OCI-LY1 (cell line): ENCODE results near the gene SLC10A1.

Experiments
- H2AFZ ChIP-seq: fragments of 200-600 bp; sonication (generic), shearing (Covaris generic); 2 replicates; pipeline ENCODE4 v1.6.0; 2014; ENCODE audit warnings: antibody characterized with exemption, mild to moderate bottlenecking, low read length
- H3F3A ChIP-seq: fragments of 200-600 bp; sonication (generic), shearing (Covaris generic); 2 replicates; pipeline ENCODE4 v1.6.0; 2014; ENCODE audit warnings: mild to moderate bottlenecking, antibody characterized with exemption, low read length, moderate library complexity; ENCODE audit not compliant: insufficient read depth
- H3K27ac ChIP-seq: fragments of 200-600 bp; sonication (generic); 2 replicates; pipeline ENCODE4 v1.5.1; 2014; ENCODE audit warnings: low read length, mixed run types, mild to moderate bottlenecking, low read depth; ENCODE audit not compliant: poor library complexity, severe bottlenecking
- H3K27me3 ChIP-seq: fragments of 200-600 bp; sonication (generic); 2 replicates; pipeline ENCODE4 v1.6.0; 2014; ENCODE audit warnings: antibody characterized with exemption, mild to moderate bottlenecking, low read length, moderate library complexity; ENCODE audit not compliant: insufficient read depth
- H3K36me3 ChIP-seq: fragments of 200-600 bp; sonication (generic); 2 replicates; pipeline ENCODE4 v1.6.1; 2014; ENCODE audit warnings: mild to moderate bottlenecking, antibody characterized with exemption, low read length, moderate library complexity, mixed read lengths; ENCODE audit not compliant: insufficient read depth
- H3K4me1 ChIP-seq: fragments of 200-600 bp; sonication (generic); 2 replicates; pipeline ENCODE4 v1.5.1; 2014; ENCODE audit warnings: mild to moderate bottlenecking, low read length, moderate library complexity; ENCODE audit not compliant: insufficient read depth, severe bottlenecking
- H3K4me2 ChIP-seq: fragments of 200-600 bp; sonication (generic), shearing (Covaris generic); 2 replicates; pipeline ENCODE4 v1.6.1; 2014; ENCODE audit warnings: low read length
- H3K4me3 ChIP-seq: fragments of 200-600 bp; sonication (generic); 2 replicates; pipeline ENCODE4 v1.5.1; 2014; ENCODE audit warnings: low read length, low read depth, mild to moderate bottlenecking, mixed read lengths; ENCODE audit not compliant: poor library complexity, severe bottlenecking
- H3K79me2 ChIP-seq: fragments of 200-600 bp; shearing (Covaris generic); 2 replicates; pipeline ENCODE4 v1.6.1; 2016; ENCODE audit warnings: mixed run types, low read length, mixed read lengths; ENCODE audit not compliant: insufficient read depth
- H3K9ac ChIP-seq: fragments of 200-600 bp; sonication (generic), shearing (Covaris generic); 2 replicates; pipeline ENCODE4 v1.6.1; 2014; ENCODE audit warnings: mild to moderate bottlenecking, low read length, mixed read lengths
- H3K9me2 ChIP-seq: fragments of 200-600 bp; sonication (generic), shearing (Covaris generic); 2 replicates; pipeline ENCODE4 v1.6.1; 2014; ENCODE audit warnings: low read depth, mild to moderate bottlenecking, low read length, mixed read lengths
- H3K9me3 ChIP-seq: fragments of 200-600 bp; shearing (Covaris generic); 2 replicates; pipeline ENCODE4 v1.6.1; 2014; ENCODE audit warnings: low read length, mixed read lengths
- H4K20me1 ChIP-seq: fragments of 200-600 bp; sonication (generic), shearing (Covaris generic); 2 replicates; pipeline ENCODE4 v1.6.0; 2016; ENCODE audit warnings: mild to moderate bottlenecking, low read length; ENCODE audit not compliant: insufficient read depth
- EZH2 ChIP-seq: fragments of 200-600 bp; sonication (generic), shearing (Covaris generic); IDR thresholded peaks from 2 replicates; pipeline ENCODE4 v1.8.0; 2017; ENCODE audit warnings: borderline replicate concordance, mixed run types, mild to moderate bottlenecking, antibody characterized with exemption, low read length, moderate library complexity, mixed read lengths
- TF ChIP-seq, protein P1 (sequence below): fragments of 200-600 bp; sonication (generic), shearing (Covaris generic); IDR thresholded peaks from 2 replicates; pipeline ENCODE4 v1.5.1; 2017; ENCODE audit warnings: mild to moderate bottlenecking, antibody characterized with exemption, low read length, moderate library complexity, mixed read lengths

SLC10A1 gene

DNA sequence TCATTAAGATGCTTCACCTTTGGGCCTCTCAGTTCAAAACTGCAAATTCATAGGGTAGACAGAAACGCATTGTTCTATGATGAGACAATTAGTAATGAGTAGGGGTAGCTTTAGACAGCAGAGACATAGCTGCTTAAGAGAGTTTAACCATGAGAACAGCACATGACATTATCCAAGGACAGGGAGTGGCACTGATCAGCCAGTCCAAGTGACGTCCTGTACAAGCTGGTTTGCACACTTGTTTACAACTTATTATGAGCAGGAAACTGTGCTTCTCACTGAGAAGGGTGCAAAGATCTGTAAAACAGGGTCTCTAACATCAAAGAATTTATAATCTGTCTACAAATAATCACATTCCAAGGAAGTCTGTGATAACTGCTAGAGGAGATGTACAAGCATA lies 41.3 kb downstream of the SLC10A1 start:
- Histone ChIP-seq H3K9ac (no peak overlapping the region), H3K79me2 (no peaks in the 10 kb centered on the region), H3K36me3 (no peaks in the 10 kb centered on the region), H4K20me1 (no peaks in the 10 kb centered on the region), H3K4me2 (no peak overlapping the region), H3K9me2 (no peaks in the 10 kb centered on the region), H3K4me1 (peaks cover 6% of the 10 kb centered on the region), H3K4me3 (no peak overlapping the region), H3K27me3 (no peaks in the 10 kb centered on the region), H3K27ac (no peak overlapping the region), H2AFZ (no peak overlapping the region), H3K9me3 (no peaks in the 10 kb centered on the region), H3F3A (no peaks in the 10 kb centered on the region)
- TF ChIP-seq EZH2, result no peak
- TF ChIP-seq, protein P1, sequence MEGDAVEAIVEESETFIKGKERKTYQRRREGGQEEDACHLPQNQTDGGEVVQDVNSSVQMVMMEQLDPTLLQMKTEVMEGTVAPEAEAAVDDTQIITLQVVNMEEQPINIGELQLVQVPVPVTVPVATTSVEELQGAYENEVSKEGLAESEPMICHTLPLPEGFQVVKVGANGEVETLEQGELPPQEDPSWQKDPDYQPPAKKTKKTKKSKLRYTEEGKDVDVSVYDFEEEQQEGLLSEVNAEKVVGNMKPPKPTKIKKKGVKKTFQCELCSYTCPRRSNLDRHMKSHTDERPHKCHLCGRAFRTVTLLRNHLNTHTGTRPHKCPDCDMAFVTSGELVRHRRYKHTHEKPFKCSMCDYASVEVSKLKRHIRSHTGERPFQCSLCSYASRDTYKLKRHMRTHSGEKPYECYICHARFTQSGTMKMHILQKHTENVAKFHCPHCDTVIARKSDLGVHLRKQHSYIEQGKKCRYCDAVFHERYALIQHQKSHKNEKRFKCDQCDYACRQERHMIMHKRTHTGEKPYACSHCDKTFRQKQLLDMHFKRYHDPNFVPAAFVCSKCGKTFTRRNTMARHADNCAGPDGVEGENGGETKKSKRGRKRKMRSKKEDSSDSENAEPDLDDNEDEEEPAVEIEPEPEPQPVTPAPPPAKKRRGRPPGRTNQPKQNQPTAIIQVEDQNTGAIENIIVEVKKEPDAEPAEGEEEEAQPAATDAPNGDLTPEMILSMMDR, result no peak

DNA sequence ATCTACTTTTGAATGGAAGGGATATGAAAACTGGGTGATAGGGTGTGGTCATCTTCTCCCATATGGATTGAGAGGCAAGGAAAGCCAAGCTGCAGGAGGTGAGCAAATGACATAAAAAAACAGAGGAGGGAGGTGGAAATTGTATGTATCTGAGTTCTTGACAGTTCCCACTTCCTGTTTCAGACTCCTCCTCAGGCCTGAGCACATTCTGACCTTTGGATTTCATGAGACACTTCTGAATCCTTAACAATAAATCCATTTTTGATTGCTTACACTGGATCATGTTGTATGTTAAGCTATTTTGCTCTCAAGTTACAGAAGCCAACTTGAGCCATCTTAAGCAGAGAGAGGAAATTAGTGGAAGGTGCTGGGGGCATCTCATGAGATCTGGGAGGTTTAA lies 41.7 kb downstream of the SLC10A1 start:
- H3K9me2 ChIP-seq, result no peaks in the 10 kb centered on the region
- H3K79me2 ChIP-seq, result no peaks in the 10 kb centered on the region
- H3K27ac ChIP-seq, result no peak overlapping the region
- no peaks in the 10 kb centered on the region for H3K36me3 ChIP-seq
- H3K27me3 ChIP-seq, result no peaks in the 10 kb centered on the region
- no peak for TF ChIP-seq EZH2
- TF ChIP-seq, protein P1, result no peak
- H3K9ac ChIP-seq, result no peak overlapping the region
- no peaks in the 10 kb centered on the region for H4K20me1 ChIP-seq
- peaks cover 6% of the 10 kb centered on the region for H3K4me1 ChIP-seq
- no peaks in the 10 kb centered on the region for H3K9me3 ChIP-seq
- no peak overlapping the region for H3K4me2 ChIP-seq
- no peak overlapping the region for H3K4me3 ChIP-seq
- no peak overlapping the region for H2AFZ ChIP-seq
- H3F3A ChIP-seq, result no peaks in the 10 kb centered on the region

DNA sequence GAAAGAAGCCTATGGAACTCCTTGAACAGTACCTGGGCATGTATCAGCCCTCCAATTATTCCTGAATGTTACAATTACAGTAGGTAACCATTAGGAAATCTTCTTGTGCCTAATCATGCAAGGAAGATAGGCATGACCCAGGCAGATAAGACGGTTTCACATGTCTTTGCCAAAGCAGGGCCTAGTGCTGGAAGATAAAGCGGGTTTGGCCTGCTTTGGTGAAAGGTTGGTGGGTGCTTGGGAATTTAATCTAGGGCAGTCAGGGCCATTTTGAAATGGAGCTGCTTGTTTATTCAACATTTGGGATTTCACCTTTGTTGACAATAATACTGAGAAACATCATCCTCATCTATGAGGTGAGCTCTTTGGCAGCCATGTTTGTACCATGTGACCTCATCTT lies 42.6 kb downstream of the SLC10A1 start:
- Histone ChIP-seq H2AFZ (no peak overlapping the region), H3K36me3 (no peaks in the 10 kb centered on the region)

More for the DNA sequence above, 42.6 kb downstream of the SLC10A1 start:
- H3F3A ChIP-seq, result no peaks in the 10 kb centered on the region
- H3K27me3 ChIP-seq, result no peaks in the 10 kb centered on the region
- H4K20me1 ChIP-seq, result no peaks in the 10 kb centered on the region
- no peak overlapping the region for H3K27ac ChIP-seq
- no peaks in the 10 kb centered on the region for H3K9me2 ChIP-seq
- no peaks in the 10 kb centered on the region for H3K79me2 ChIP-seq
- H3K4me3 ChIP-seq, result no peak overlapping the region
- H3K4me1 ChIP-seq, result peaks cover 6% of the 10 kb centered on the region
- H3K9me3 ChIP-seq, result no peaks in the 10 kb centered on the region
- H3K9ac ChIP-seq, result no peak overlapping the region
- TF ChIP-seq, protein P1, result no peak
- TF ChIP-seq EZH2, result no peak
- H3K4me2 ChIP-seq, result no peak overlapping the region
